Trophoblast cell (in vitro differentiated cells and primary cell): Measurements from ENCODE around the gene FASTK.

Experiments
- DNase-seq, 2 donors: peaks; one replicate each; pipeline ENCODE4 v3.0.0-alpha.2; 2016
- H2AFZ ChIP-seq: 2 replicates; pipeline ENCODE4 v1.6.1; 2013; ENCODE audit warnings: low read length, moderate library complexity, mild to moderate bottlenecking; ENCODE audit not compliant: insufficient read depth, poor library complexity
- H2AK5ac ChIP-seq: 2 replicates; pipeline ENCODE4 v1.6.1; 2013; ENCODE audit warnings: mild to moderate bottlenecking, low read length
- H2BK120ac ChIP-seq: 2 replicates; pipeline ENCODE4 v1.6.1; 2013; ENCODE audit warnings: low read length, mild to moderate bottlenecking, moderate library complexity; ENCODE audit not compliant: insufficient read depth, poor library complexity
- H2BK12ac ChIP-seq: 2 replicates; pipeline ENCODE4 v1.6.1; 2013; ENCODE audit warnings: mild to moderate bottlenecking, low read length, moderate library complexity
- H2BK5ac ChIP-seq: 2 replicates; pipeline ENCODE4 v1.6.1; 2013; ENCODE audit warnings: low read length, low read depth, moderate library complexity, mild to moderate bottlenecking; ENCODE audit not compliant: poor library complexity
- H3K14ac ChIP-seq: 2 replicates; pipeline ENCODE4 v1.6.1; 2013; ENCODE audit warnings: mild to moderate bottlenecking, low read length
- H3K18ac ChIP-seq: 2 replicates; pipeline ENCODE4 v1.6.1; 2013; ENCODE audit warnings: mild to moderate bottlenecking, low read length
- H3K23ac ChIP-seq: 2 replicates; pipeline ENCODE4 v1.6.1; 2013; ENCODE audit warnings: low read length
- H3K27ac ChIP-seq: 2 replicates; pipeline ENCODE4 v1.5.1; 2013; ENCODE audit warnings: low read depth, mild to moderate bottlenecking, inconsistent platforms, low read length, moderate library complexity
- H3K27me3 ChIP-seq: 2 replicates; pipeline ENCODE4 v1.6.1; 2013; ENCODE audit warnings: inconsistent platforms, mild to moderate bottlenecking, low read length, moderate library complexity; ENCODE audit not compliant: insufficient read depth
- H3K36me3 ChIP-seq, 2 experiments: 1 replicate in 1 of 2; 2 replicates in 1 of 2; pipeline ENCODE4 v1.6.1; 2013; ENCODE audit warnings: low read length in 2 of 2, mild to moderate bottlenecking in 2 of 2, moderate library complexity in 1 of 2; ENCODE audit not compliant: insufficient read depth in 2 of 2, control insufficient read depth in 1 of 2
- H3K4ac ChIP-seq: 2 replicates; pipeline ENCODE4 v1.6.1; 2013; ENCODE audit warnings: low read depth, mild to moderate bottlenecking, low read length, moderate library complexity
- H3K4me1 ChIP-seq, 2 experiments: 1 replicate in 1 of 2; 2 replicates in 1 of 2; pipeline ENCODE4 v1.6.1; 2013; ENCODE audit warnings: low read length in 2 of 2, mild to moderate bottlenecking in 2 of 2, moderate library complexity in 1 of 2; ENCODE audit not compliant: insufficient read depth in 2 of 2, control insufficient read depth in 1 of 2
- H3K4me2 ChIP-seq: 2 replicates; pipeline ENCODE4 v1.6.1; 2013; ENCODE audit warnings: inconsistent platforms, mild to moderate bottlenecking, low read length, moderate library complexity
- H3K4me3 ChIP-seq: 2 replicates; pipeline ENCODE4 v1.5.1; 2013; ENCODE audit warnings: mild to moderate bottlenecking, low read depth, low read length, inconsistent platforms
- H3K79me1 ChIP-seq: one replicate; pipeline ENCODE4 v1.6.1; 2013; ENCODE audit warnings: low read length
- H3K79me2 ChIP-seq: 2 replicates; pipeline ENCODE4 v1.6.1; 2013; ENCODE audit warnings: low read length, mild to moderate bottlenecking; ENCODE audit not compliant: control insufficient read depth, insufficient read depth, poor library complexity
- H3K9ac ChIP-seq: 2 replicates; pipeline ENCODE4 v1.6.1; 2013; ENCODE audit warnings: mild to moderate bottlenecking, low read length
- H3K9me3 ChIP-seq: 2 replicates; pipeline ENCODE4 v1.6.1; 2013; ENCODE audit warnings: low read depth, mild to moderate bottlenecking, control low read depth, inconsistent platforms, low read length; ENCODE audit not compliant: insufficient read depth
- H4K12ac ChIP-seq: 2 replicates; pipeline ENCODE4 v1.6.1; 2013; ENCODE audit warnings: low read depth, mild to moderate bottlenecking, low read length, moderate library complexity
- H4K8ac ChIP-seq: 2 replicates; pipeline ENCODE4 v1.6.1; 2013; ENCODE audit warnings: low read depth, mild to moderate bottlenecking, low read length, moderate library complexity
- H4K91ac ChIP-seq: one replicate; pipeline ENCODE4 v1.6.1; 2013; ENCODE audit warnings: low read depth, mild to moderate bottlenecking, low read length, moderate library complexity
- WGBS: extraction: QIAGEN DNeasy Blood & Tissue Kit; methylation state at CpG from one replicate; pipeline ENCODE4 v1.1.7; 2013; ENCODE audit warnings: missing lambda C conversion rate; ENCODE audit not compliant: insufficient read length, insufficient coverage; ENCODE audit errors: extremely low coverage; 5-methylcytosine and 5-hydroxymethylcytosine counted together

Gene FASTK

GRCh38 chr7:151081170-151082101 is 827 bp upstream of the FASTK start:
- Histone ChIP-seq H4K8ac (peak overlapping the region; percentile 88), H3K4me3 (peak overlapping the region; percentile 21), H4K12ac (peak overlapping the region; percentile 68), H3K4me2 (peak overlapping the region; percentile 84), H3K18ac (peak overlapping the region; percentile 67), H3K4ac (peak overlapping the region; percentile 57), H2AK5ac (peak overlapping the region; percentile 16), H2BK120ac (peak overlapping the region; percentile 44), H2BK12ac (no peak overlapping the region), H3K4me1 (peaks cover 39 to 48% of the 10 kb centered on the region in 2 experiments), H2BK5ac (peak overlapping the region; percentile 85), H2AFZ (no peak overlapping the region), H3K79me2 (peaks cover 28% of the 10 kb centered on the region), H3K36me3 (peaks cover 13 to 24% of the 10 kb centered on the region in 2 experiments), H3K27ac (peak overlapping the region; percentile 86), H4K91ac (peak overlapping the region; percentile 90), H3K23ac (no peak overlapping the region), H3K9ac (peak overlapping the region; percentile 74), H3K79me1 (peaks cover 28% of the 10 kb centered on the region), H3K9me3 (no peaks in the 10 kb centered on the region), H3K27me3 (no peaks in the 10 kb centered on the region), H3K14ac (peak overlapping the region; percentile 55)
- DNase-seq: no peak
- no CpG with 5 or more reads among the region's 64 CpGs for WGBS

DNA sequence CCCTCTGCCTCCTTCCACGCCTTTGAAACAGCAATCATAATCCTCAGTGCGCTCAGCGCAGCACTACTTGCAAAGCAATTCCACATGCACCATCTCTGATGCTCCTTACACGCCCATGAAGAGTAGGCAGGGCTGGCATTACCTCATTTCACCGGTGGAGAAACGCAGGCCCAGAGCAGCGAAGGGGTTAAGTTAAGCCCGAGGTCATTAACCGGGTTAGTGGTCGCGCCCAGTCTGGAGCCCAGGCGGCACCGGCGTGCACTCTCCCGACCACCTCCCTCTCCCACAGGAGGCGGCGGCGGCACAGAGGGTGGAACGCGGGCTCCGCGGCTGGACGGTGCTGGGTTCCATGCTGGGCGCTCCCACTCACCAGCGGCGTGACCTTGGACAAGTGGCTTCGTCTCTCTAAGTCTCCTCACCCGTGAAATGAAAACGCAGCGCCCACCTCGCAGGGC is 515 bp downstream of the FASTK start:
- WGBS: no CpG with 5 or more reads among the region's 31 CpGs
- peaks cover 25% of the 10 kb centered on the region for H3K79me2 ChIP-seq
- no peaks in the 10 kb centered on the region for H3K9me3 ChIP-seq
- H3K18ac ChIP-seq: peak overlapping the region; percentile 38
- H3K79me1 ChIP-seq: peaks cover 19% of the 10 kb centered on the region
- H3K23ac ChIP-seq: no peak overlapping the region
- H2AFZ ChIP-seq: peak overlapping the region; percentile 35
- peak overlapping the region; percentile 66 for H3K4me2 ChIP-seq
- H3K27me3 ChIP-seq: no peaks in the 10 kb centered on the region
- no peak overlapping the region for H2BK12ac ChIP-seq
- H3K4me1 ChIP-seq: peaks cover 31 to 40% of the 10 kb centered on the region in 2 experiments
- H4K12ac ChIP-seq: peak overlapping the region; percentile 68
- H2BK120ac ChIP-seq: peak overlapping the region; percentile 93
- H3K9ac ChIP-seq: peak overlapping the region; percentile 94
- H3K14ac ChIP-seq: peak overlapping the region; percentile 68
- peak overlapping the region; percentile 92 for H3K4me3 ChIP-seq
- H3K4ac ChIP-seq: peak overlapping the region; percentile 77
- H3K36me3 ChIP-seq: peaks cover 26 to 37% of the 10 kb centered on the region in 2 experiments
- H3K27ac ChIP-seq: peak overlapping the region; percentile 81
- peak in 1 of 2 donors; percentile 38 for DNase-seq
- H4K91ac ChIP-seq: peak overlapping the region; percentile 71
- peak overlapping the region; percentile 84 for H4K8ac ChIP-seq
- H2BK5ac ChIP-seq: peak overlapping the region; percentile 97
- H2AK5ac ChIP-seq: peak overlapping the region; percentile 97

DNA sequence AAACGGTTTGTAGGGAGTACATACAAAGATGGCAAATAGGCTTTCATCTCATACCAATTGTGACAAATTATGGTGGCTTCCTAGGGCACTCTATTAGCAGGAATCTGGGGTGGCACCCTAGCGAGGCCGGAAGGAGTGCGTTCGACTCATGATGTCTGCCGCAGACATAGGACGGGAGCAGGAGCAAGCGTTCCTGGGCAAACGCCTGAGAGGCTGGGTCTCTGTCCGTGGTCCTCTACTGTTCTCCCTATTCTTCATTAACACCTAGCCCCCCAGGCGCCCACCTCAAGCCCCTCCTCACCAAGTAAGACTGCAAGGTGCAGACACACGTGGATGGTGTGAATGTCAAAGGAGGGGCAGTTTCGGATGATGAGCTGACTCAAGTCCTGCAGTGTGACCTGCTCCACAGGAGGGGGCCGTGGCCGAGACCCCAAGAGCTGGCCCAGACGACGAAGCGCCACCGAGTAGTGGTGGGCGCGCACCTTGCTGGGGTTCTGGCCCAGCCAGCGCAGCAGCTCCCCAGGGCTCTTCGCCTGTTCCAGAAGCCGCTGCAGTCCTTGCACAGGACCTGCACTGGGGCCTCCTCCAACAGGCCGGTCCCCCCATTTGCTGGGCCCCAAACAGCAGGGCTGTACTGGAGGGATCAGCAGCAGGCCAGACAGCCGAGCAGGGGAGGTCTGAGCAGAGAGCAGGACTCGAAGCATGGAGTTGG is 1.3 kb downstream of the FASTK start:
- H3K27ac ChIP-seq: no peak overlapping the region
- peaks cover 31 to 40% of the 10 kb centered on the region in 2 experiments for H3K4me1 ChIP-seq
- peak overlapping the region; percentile 92 for H3K4me3 ChIP-seq
- H3K4me2 ChIP-seq: peak overlapping the region; percentile 66
- DNase-seq: no peak
- H2BK120ac ChIP-seq: peak overlapping the region; percentile 93
- H4K91ac ChIP-seq: peak overlapping the region; percentile 71
- H3K9me3 ChIP-seq: no peaks in the 10 kb centered on the region
- H3K9ac ChIP-seq: peak overlapping the region; percentile 94
- no peak overlapping the region for H2BK5ac ChIP-seq
- H3K79me2 ChIP-seq: peaks cover 25% of the 10 kb centered on the region
- no peaks in the 10 kb centered on the region for H3K27me3 ChIP-seq
- peak overlapping the region; percentile 68 for H3K14ac ChIP-seq
- H3K4ac ChIP-seq: peak overlapping the region; percentile 77
- peak overlapping the region; percentile 84 for H4K8ac ChIP-seq
- peaks cover 19% of the 10 kb centered on the region for H3K79me1 ChIP-seq
- peak overlapping the region; percentile 68 for H4K12ac ChIP-seq
- peak overlapping the region; percentile 38 for H3K18ac ChIP-seq
- peaks cover 34 to 45% of the 10 kb centered on the region in 2 experiments for H3K36me3 ChIP-seq
- H2AK5ac ChIP-seq: peak overlapping the region; percentile 97
- no CpG with 5 or more reads among the region's 27 CpGs for WGBS
- no peak overlapping the region for H3K23ac ChIP-seq
- no peak overlapping the region for H2AFZ ChIP-seq
- no peak overlapping the region for H2BK12ac ChIP-seq

DNA sequence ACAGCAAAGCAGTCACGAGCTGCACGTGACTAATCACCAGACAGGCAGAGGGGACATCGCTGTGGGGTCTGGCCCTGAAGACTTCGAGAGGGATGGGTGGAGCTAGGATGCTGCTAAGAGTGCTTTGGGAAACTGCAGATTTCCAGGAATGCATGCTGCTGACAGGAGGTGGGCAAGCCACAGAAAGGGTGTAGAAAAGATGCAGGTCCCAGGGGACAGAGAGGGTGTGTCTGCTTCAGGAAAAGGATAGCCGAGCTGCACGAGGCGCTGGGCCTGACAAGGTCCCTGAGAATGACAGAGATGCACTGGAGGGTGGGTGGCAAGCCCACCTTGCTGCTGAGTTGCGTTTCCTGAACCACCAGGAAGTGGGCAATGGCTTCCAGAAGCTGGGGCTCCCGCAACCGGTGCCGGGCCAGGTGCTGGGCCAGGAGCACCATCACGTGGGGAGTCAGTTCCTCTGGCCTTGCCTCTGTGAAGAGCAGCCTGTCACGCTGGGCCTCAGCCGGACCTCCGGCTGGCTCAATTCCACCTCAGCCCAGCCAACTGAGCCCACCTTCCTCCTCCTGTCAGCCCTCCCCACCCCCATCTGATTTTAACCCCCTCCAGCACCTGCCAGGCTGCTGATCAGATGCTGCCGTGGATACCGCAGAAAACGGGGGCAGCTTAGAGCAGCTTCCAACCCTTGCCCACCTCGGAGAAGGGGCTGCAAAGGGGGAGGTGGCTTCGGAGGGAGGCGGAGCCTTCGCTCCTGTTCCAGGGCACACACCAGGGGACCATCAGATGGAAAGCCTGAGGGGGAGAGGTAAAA is 2.2 kb downstream of the FASTK start:
- Histone ChIP-seq H2AK5ac (no peak overlapping the region), H3K36me3 (peaks cover 43 to 53% of the 10 kb centered on the region in 2 experiments), H3K27me3 (no peaks in the 10 kb centered on the region), H3K4me3 (no peak overlapping the region), H4K91ac (no peak overlapping the region), H4K12ac (no peak overlapping the region), H3K4ac (no peak overlapping the region), H3K79me1 (peaks cover 17% of the 10 kb centered on the region), H3K79me2 (peaks cover 25% of the 10 kb centered on the region), H3K9me3 (no peaks in the 10 kb centered on the region), H2BK120ac (no peak overlapping the region), H2BK5ac (no peak overlapping the region), H2BK12ac (no peak overlapping the region), H3K23ac (no peak overlapping the region), H4K8ac (no peak overlapping the region), H3K4me2 (no peak overlapping the region), H3K27ac (no peak overlapping the region), H3K18ac (no peak overlapping the region), H3K4me1 (peaks cover 29 to 36% of the 10 kb centered on the region in 2 experiments), H2AFZ (no peak overlapping the region), H3K9ac (no peak overlapping the region), H3K14ac (no peak overlapping the region)
- no peak for DNase-seq
- no CpG with 5 or more reads among the region's 22 CpGs for WGBS
